Left kidney (tissue), 2 donors: ENCODE measurements around the gene SURF1. TPM values are rescaled to one million over a fixed set of nuclear protein-coding genes. Genes with fewer than 3 reads are reported as not detected.
"Not testable (repeated sequence)": the region's sequence is repeated elsewhere in the genome, so short reads cannot be mapped to it uniquely, and the experiment has no call there.

Source experiments
- DNase-seq: peaks from one replicate; pipeline ENCODE4 v3.0.0-alpha.2; 2013
- polyA plus RNA-seq: library from polyadenylated mRNA; unstranded; fragments of 120-200 nt; gene quantifications from one replicate; pipeline ENCODE4 v1.2.1, GENCODE V29; 2013; ENCODE audit not compliant: insufficient read length

Gene SURF1
- polyA plus RNA-seq, 1 donor = 34.7 TPM

- DNase-seq = no peak
These were observed 29.2 kb upstream of the SURF1 start for GRCh38 chr9:133385452-133385851.

- no peak for DNase-seq
These were observed 28.5 kb upstream of the SURF1 start for GRCh38 chr9:133384736-133385321.

- DNase-seq = no peak
These were observed 27.2 kb upstream of the SURF1 start for GRCh38 chr9:133383438-133383837.

GRCh38 chr9:133382507-133383141 is 26.3 kb upstream of the SURF1 start:
- no peak for DNase-seq

- DNase-seq = no peak
These were observed 24.4 kb upstream of the SURF1 start for GRCh38 chr9:133380734-133381133.

- no peak for DNase-seq
These were observed 23.1 kb upstream of the SURF1 start for GRCh38 chr9:133379153-133380086.

- DNase-seq = no peak
These were observed 22.2 kb upstream of the SURF1 start for GRCh38 chr9:133378408-133378962.

GRCh38 chr9:133377721-133378216 is 21.5 kb upstream of the SURF1 start:
- no peak for DNase-seq

- DNase-seq = not testable (repeated sequence)
These were observed 21.0 kb upstream of the SURF1 start for GRCh38 chr9:133377280-133377679.

GRCh38 chr9:133375724-133376654 is 19.7 kb upstream of the SURF1 start, which contains the start of the genes STKLD1 and SURF4:
STKLD1 (plus strand) TSS chr9:133376366; CDS start chr9:133376474, 108 bp downstream.
SURF4 (minus strand) TSS chr9:133376060; CDS start chr9:133375969, 91 bp downstream.
- peak; percentile 96 for DNase-seq

GRCh38 chr9:133375116-133375723 is 18.9 kb upstream of the SURF1 start:
- no peak for DNase-seq

- no peak for DNase-seq
These were observed 18.4 kb upstream of the SURF1 start for GRCh38 chr9:133374612-133375115.

- DNase-seq = no peak
These were observed 15.9 kb upstream of the SURF1 start for GRCh38 chr9:133372144-133372543.

GRCh38 chr9:133371261-133371711 is 15.0 kb upstream of the SURF1 start:
- DNase-seq = no peak

- no peak for DNase-seq
These were observed 14.4 kb upstream of the SURF1 start for GRCh38 chr9:133370685-133371084.

GRCh38 chr9:133369933-133370332 is 13.6 kb upstream of the SURF1 start:
- no peak for DNase-seq

- DNase-seq = no peak
These were observed 13.1 kb upstream of the SURF1 start for GRCh38 chr9:133369422-133369821.

GRCh38 chr9:133368249-133368881 is 12.1 kb upstream of the SURF1 start:
- no peak for DNase-seq

GRCh38 chr9:133367778-133368177 is 11.5 kb upstream of the SURF1 start:
- DNase-seq = no peak

GRCh38 chr9:133367221-133367620 is 10.9 kb upstream of the SURF1 start:
- no peak for DNase-seq
